SU-DHL-6 (cell line): ENCODE measurements around the gene GRID1.

ENCODE experiments used
- EZH2phosphoT487 ChIP-seq: fragments of 200-600 bp; sonication (generic), shearing (Covaris generic); conservative IDR thresholded peaks from 2 replicates; pipeline ENCODE4 v1.6.1; 2018; ENCODE audit warnings: mild to moderate bottlenecking, antibody characterized with exemption, low read length, moderate library complexity, mixed read lengths
- TF ChIP-seq, protein P1 (sequence below): fragments of 200-600 bp; sonication (generic); IDR thresholded peaks from one replicate; pipeline ENCODE4 v1.5.1; 2017; ENCODE audit warnings: antibody characterized with exemption, mild to moderate bottlenecking, low read length, moderate library complexity; ENCODE audit not compliant: insufficient read depth, poor library complexity, severe bottlenecking

DNA sequence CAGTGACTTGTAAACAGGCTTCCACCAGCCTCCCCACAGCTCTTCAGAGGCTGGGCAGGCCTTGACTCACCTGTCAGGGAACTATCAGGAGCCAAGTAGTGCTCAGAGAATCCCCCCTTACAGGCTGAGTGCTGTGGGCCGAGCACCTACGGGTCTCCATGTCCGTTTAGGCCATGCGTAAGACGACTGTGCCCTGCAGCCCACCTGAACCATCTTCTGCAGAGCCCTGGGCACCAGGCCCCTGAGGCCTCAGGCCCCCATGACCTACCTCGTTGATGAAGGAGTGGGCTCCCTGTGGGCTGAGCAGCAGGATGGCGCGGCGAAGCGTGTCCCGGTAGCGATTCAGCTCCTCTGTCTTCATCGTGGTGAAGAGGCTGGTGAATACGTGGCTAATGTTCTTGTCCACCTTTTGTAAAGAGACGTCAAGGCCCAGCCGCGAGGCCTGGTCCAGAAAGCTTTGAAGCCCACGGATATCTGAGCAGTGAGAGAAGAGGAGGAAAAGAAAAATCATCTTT, 228.0 kb downstream of the GRID1 start:
- TF ChIP-seq, protein P1, sequence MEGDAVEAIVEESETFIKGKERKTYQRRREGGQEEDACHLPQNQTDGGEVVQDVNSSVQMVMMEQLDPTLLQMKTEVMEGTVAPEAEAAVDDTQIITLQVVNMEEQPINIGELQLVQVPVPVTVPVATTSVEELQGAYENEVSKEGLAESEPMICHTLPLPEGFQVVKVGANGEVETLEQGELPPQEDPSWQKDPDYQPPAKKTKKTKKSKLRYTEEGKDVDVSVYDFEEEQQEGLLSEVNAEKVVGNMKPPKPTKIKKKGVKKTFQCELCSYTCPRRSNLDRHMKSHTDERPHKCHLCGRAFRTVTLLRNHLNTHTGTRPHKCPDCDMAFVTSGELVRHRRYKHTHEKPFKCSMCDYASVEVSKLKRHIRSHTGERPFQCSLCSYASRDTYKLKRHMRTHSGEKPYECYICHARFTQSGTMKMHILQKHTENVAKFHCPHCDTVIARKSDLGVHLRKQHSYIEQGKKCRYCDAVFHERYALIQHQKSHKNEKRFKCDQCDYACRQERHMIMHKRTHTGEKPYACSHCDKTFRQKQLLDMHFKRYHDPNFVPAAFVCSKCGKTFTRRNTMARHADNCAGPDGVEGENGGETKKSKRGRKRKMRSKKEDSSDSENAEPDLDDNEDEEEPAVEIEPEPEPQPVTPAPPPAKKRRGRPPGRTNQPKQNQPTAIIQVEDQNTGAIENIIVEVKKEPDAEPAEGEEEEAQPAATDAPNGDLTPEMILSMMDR = no peak
- no peak for TF ChIP-seq EZH2phosphoT487
